PC-9 (cell line): Measurements from ENCODE around the gene USHBP1. TPM values are rescaled to one million over a fixed set of nuclear protein-coding genes. Genes with fewer than 3 reads are reported as not detected.

Experiments
- BruUV-seq: library from RNA; stranded (reverse); fragments of 400-500 nt; replicated peaks from 2 replicates; lab custom pipeline; 2021; lab: Mats Ljungman, UMichigan
- CTCF ChIA-PET: fragments of 300-600 bp; sonication (Branson Sonifier 250); formaldehyde crosslinking; loops from one replicate; lab custom pipeline; 2022; ENCODE audit warnings: antibody characterized with exemption; lab: Charles Lee
- POLR2A ChIA-PET: fragments of 300-600 bp; sonication (Branson Sonifier 250); formaldehyde crosslinking; loops from one replicate; lab custom pipeline; 2022; ENCODE audit warnings: antibody characterized with exemption; ENCODE audit not compliant: unreplicated experiment; lab: Charles Lee
- DNase-seq, 2 experiments: peaks; one replicate each; pipeline versions ENCODE4 v3.0.0 to v3.0.0-alpha.2; 2015 to 2022; ENCODE audit warnings: mixed read lengths in 1 of 2
- H2AFZ ChIP-seq: fragments of 200-600 bp; sonication (generic); 2 replicates; pipeline ENCODE4 v1.8.1; 2017; ENCODE audit warnings: antibody characterized with exemption
- H3F3A ChIP-seq: fragments of 200-600 bp; sonication (generic); 2 replicates; pipeline ENCODE4 v1.8.1; 2017; ENCODE audit warnings: antibody characterized with exemption, mild to moderate bottlenecking, low read depth; ENCODE audit not compliant: insufficient read depth
- H3K27ac ChIP-seq: fragments of 200-600 bp; sonication (generic); 2 replicates; pipeline ENCODE4 v1.6.1; 2016; ENCODE audit warnings: mixed run types
- H3K27me3 ChIP-seq: fragments of 200-600 bp; sonication (generic); 2 replicates; pipeline ENCODE4 v1.6.1; 2016; ENCODE audit warnings: low read depth, mixed run types; ENCODE audit not compliant: insufficient read depth
- H3K36me3 ChIP-seq: fragments of 200-600 bp; sonication (generic); 2 replicates; pipeline ENCODE4 v1.6.1; 2016; ENCODE audit warnings: low read depth, mixed run types
- H3K4me1 ChIP-seq: fragments of 200-600 bp; sonication (generic); replicated peaks from 2 replicates; pipeline ENCODE4 v1.6.1; 2016; ENCODE audit warnings: mixed run types; ENCODE audit not compliant: insufficient read depth
- H3K4me2 ChIP-seq: fragments of 200-600 bp; sonication (generic); 2 replicates; pipeline ENCODE4 v1.6.1; 2017; ENCODE audit warnings: mixed run types
- H3K4me3 ChIP-seq: fragments of 200-600 bp; sonication (generic); 2 replicates; pipeline ENCODE4 v1.6.1; 2016; ENCODE audit warnings: mixed run types
- H3K79me2 ChIP-seq: fragments of 200-600 bp; sonication (generic); 2 replicates; pipeline ENCODE4 v1.6.1; 2017; ENCODE audit warnings: low read depth, mixed run types
- H3K9me2 ChIP-seq: fragments of 200-600 bp; sonication (generic); 2 replicates; pipeline ENCODE4 v1.8.1; 2017; ENCODE audit warnings: mild to moderate bottlenecking; ENCODE audit not compliant: insufficient read depth
- H3K9me3 ChIP-seq: fragments of 200-600 bp; sonication (generic); 2 replicates; pipeline ENCODE4 v1.8.1; 2016; ENCODE audit warnings: low read depth; ENCODE audit not compliant: insufficient read depth
- H4K20me1 ChIP-seq: fragments of 200-600 bp; sonication (generic); 2 replicates; pipeline ENCODE4 v1.8.1; 2017; ENCODE audit not compliant: insufficient read depth
- CTCF ChIP-seq: fragments of 200-600 bp; sonication (generic); conservative IDR thresholded peaks from 2 replicates; pipeline ENCODE4 v1.6.1; 2017; ENCODE audit warnings: mixed run types, antibody characterized with exemption, mild to moderate bottlenecking, moderate library complexity
- EZH2 ChIP-seq: fragments of 200-600 bp; sonication (generic); IDR thresholded peaks from 2 replicates; pipeline ENCODE4 v1.8.0; 2017; ENCODE audit warnings: antibody characterized with exemption, low read depth
- intact Hi-C: fragments of 100-400 bp; cut with micrococcal nuclease; formaldehyde crosslinking; loops from one replicate; pipeline ENCODE4 v1.10.0; 2022; ENCODE audit not compliant: unreplicated experiment
- total RNA-seq: library from RNA; stranded (reverse); gene quantifications from 2 replicates; pipeline ENCODE4 v1.2.3, GENCODE V29; 2021

USHBP1 gene
- total RNA-seq, 1 experiment from 2014 or later: not detected

- POLR2A ChIA-PET: no interaction called here
These were observed 14.5 kb downstream of the USHBP1 start for GRCh38 chr19:17249887-17250548.

GRCh38 chr19:17248011-17248776, 16.4 kb downstream of the USHBP1 start:
- Histone ChIP-seq H3K4me1 (peaks cover 41% of the 10 kb centered on the region), H3K4me3 (peak overlapping the region; percentile 61; the same call in 1 of the 2 replicates), H3F3A (peaks cover 45% of the 10 kb centered on the region), H3K9me2 (no peaks in the 10 kb centered on the region), H3K4me2 (peak overlapping the region; percentile 86), H3K79me2 (peaks cover 25% of the 10 kb centered on the region), H3K9me3 (no peaks in the 10 kb centered on the region), H3K36me3 (no peaks in the 10 kb centered on the region), H2AFZ (peak overlapping the region; percentile 40), H4K20me1 (peaks cover 7% of the 10 kb centered on the region), H3K27me3 (no peaks in the 10 kb centered on the region), H3K27ac (peak overlapping the region; percentile 95)
- TSS peak; percentile 69 for BruUV-seq
- TF ChIP-seq EZH2 (no peak), CTCF (no peak)
- peak; percentile 85 to 98 for DNase-seq
- intact Hi-C loops: no loop called here
- ChIA-PET POLR2A (interaction anchor here (1.9 kb wide), 1 partner anchor 19 kb away, joined by 8 read pairs; the partner anchor contains the start of gene BABAM1), CTCF (interaction anchor here (0.6 to 1.5 kb wide), 4 partner anchors 12 to 530 kb away, joined by 3 to 9 read pairs (median 4); partner anchors contain the start of gene MRPL34)

More at GRCh38 chr19:17249887-17250548, 14.5 kb downstream of the USHBP1 start:
- peaks cover 7% of the 10 kb centered on the region; the same call in 1 of the 2 replicates for H3K79me2 ChIP-seq
- H3K36me3 ChIP-seq: no peaks in the 10 kb centered on the region
- peak overlapping the region; percentile 29 for H3K4me2 ChIP-seq
- H3K27me3 ChIP-seq: no peaks in the 10 kb centered on the region
- H3K4me1 ChIP-seq: peaks cover 46% of the 10 kb centered on the region
- H3K27ac ChIP-seq: peak overlapping the region; percentile 95
- no TSS peak for BruUV-seq
- H2AFZ ChIP-seq: no peak overlapping the region
- H3K9me3 ChIP-seq: no peaks in the 10 kb centered on the region
- peak in 1 of 2 experiments; percentile 31 for DNase-seq
- CTCF ChIA-PET: interaction anchor here (0.6 kb wide), 1 partner anchor 16 kb away, joined by 6 read pairs; no protein-coding TSS in a partner anchor
- no peak for TF ChIP-seq CTCF
- no peak for TF ChIP-seq EZH2
- intact Hi-C loops: no loop called here
- no peaks in the 10 kb centered on the region for H4K20me1 ChIP-seq
- H3K9me2 ChIP-seq: no peaks in the 10 kb centered on the region
- H3K4me3 ChIP-seq: no peak overlapping the region
- H3F3A ChIP-seq: peaks cover 52% of the 10 kb centered on the region
